Renal cortical epithelial cell (primary cell): ENCODE data around the gene GALK1. TPM values are rescaled to one million over a fixed set of nuclear protein-coding genes. Genes with fewer than 3 reads are reported as not detected.

ENCODE experiments used
- DNase-seq: peaks from one replicate; pipeline ENCODE4 v3.0.0-alpha.2; 2011; ENCODE audit warnings: low read depth
- total RNA-seq: library from RNA; depleted of rRNA; stranded (reverse); fragments of >200 nt; gene quantifications from 2 replicates; pipeline ENCODE4 v1.2.3, GENCODE V29; 2014

The GALK1 gene
- total RNA-seq, 1 donor from 2014 or later = 16.6 TPM

GRCh38 chr17:75725504-75725903 lies 39.5 kb downstream of the GALK1 start:
- DNase-seq = no peak

- no peak for DNase-seq
Measured at GRCh38 chr17:75724016-75725003, 40.7 kb downstream of the GALK1 start.

GRCh38 chr17:75723171-75723930 lies 41.6 kb downstream of the GALK1 start:
- no peak for DNase-seq

- DNase-seq = no peak
Measured at GRCh38 chr17:75722542-75723095, 42.4 kb downstream of the GALK1 start.

- no peak for DNase-seq
Measured at GRCh38 chr17:75722076-75722475, 42.9 kb downstream of the GALK1 start.

- no peak for DNase-seq
Measured at GRCh38 chr17:75721463-75722011, 43.5 kb downstream of the GALK1 start.

- peak; percentile 32 for DNase-seq
Measured at GRCh38 chr17:75720656-75721462, 44.1 kb downstream of the GALK1 start, which contains the start of gene ITGB4. ITGB4 (plus strand) TSS chr17:75721459; CDS start chr17:75724704, 3,245 bp downstream.

- DNase-seq = no peak
Measured at GRCh38 chr17:75719732-75720131, 45.3 kb downstream of the GALK1 start.

GRCh38 chr17:75712446-75712845 lies 52.5 kb downstream of the GALK1 start:
- DNase-seq = no peak

Other genes starting within 250 kb of the GALK1 start
- 4.3 and 26.2 TPM in 2 replicates for gene CASKIN2, start 249.7 kb downstream of the GALK1 start, total RNA-seq
- 11.1 and 14.5 TPM in 2 replicates for gene TSEN54, start 248.7 kb downstream of the GALK1 start, total RNA-seq
- gene LLGL2, start 239.5 kb downstream of the GALK1 start, total RNA-seq = 52.5 and 68.9 TPM in 2 replicates
- gene MYO15B, start 177.4 kb downstream of the GALK1 start, total RNA-seq = 1.0 and 3.8 TPM in 2 replicates
- gene SMIM5, start 131.8 kb downstream of the GALK1 start, total RNA-seq = 0.20 and 1.6 TPM in 2 replicates
- 11.1 and 21.3 TPM in 2 replicates for gene RECQL5, start 98.0 kb downstream of the GALK1 start, total RNA-seq
- 55.6 and 104 TPM in 2 replicates for gene SAP30BP, start 97.9 kb downstream of the GALK1 start, total RNA-seq
- gene ITGB4, start 43.7 kb downstream of the GALK1 start, total RNA-seq = 76.9 and 82.5 TPM in 2 replicates
- 6.6 and 17.2 TPM in 2 replicates for gene UNK, start 19.6 kb upstream of the GALK1 start, total RNA-seq
- gene UNC13D, start 79.2 kb upstream of the GALK1 start, total RNA-seq = 0.70 and 0.87 TPM in 2 replicates
- 21.2 and 37.5 TPM in 2 replicates for gene WBP2, start 90.1 kb upstream of the GALK1 start, total RNA-seq
- gene TRIM47, start 113.4 kb upstream of the GALK1 start, total RNA-seq = 36.9 and 39.9 TPM in 2 replicates
- 14.7 and 16.5 TPM in 2 replicates for gene TRIM65, start 131.8 kb upstream of the GALK1 start, total RNA-seq
- gene MRPL38, start 139.7 kb upstream of the GALK1 start, total RNA-seq = 32.1 and 33.9 TPM in 2 replicates
- gene FBF1, start 175.8 kb upstream of the GALK1 start, total RNA-seq = 3.6 and 10.9 TPM in 2 replicates
- 96.4 and 104 TPM in 2 replicates for gene ACOX1, start 214.0 kb upstream of the GALK1 start, total RNA-seq
- 15.5 and 17.2 TPM in 2 replicates for gene TEN1, start 214.0 kb upstream of the GALK1 start, total RNA-seq
- gene CDK3, start 235.7 kb upstream of the GALK1 start, total RNA-seq = 0.87 and 3.0 TPM in 2 replicates